Mesendoderm (in vitro differentiated cells): ENCODE measurements around the gene SPI1.

ENCODE experiments used
- DNase-seq: peaks from one replicate; pipeline ENCODE4 v3.0.0; 2013
- H2AK5ac ChIP-seq: 2 replicates; pipeline ENCODE4 v1.6.1; 2013; ENCODE audit warnings: low read length, inconsistent platforms
- H2BK120ac ChIP-seq: 2 replicates; pipeline ENCODE4 v1.6.1; 2013; ENCODE audit warnings: low read depth, mild to moderate bottlenecking, low read length, moderate library complexity, mixed read lengths
- H2BK15ac ChIP-seq: replicated peaks from 2 replicates; pipeline ENCODE4 v1.6.1; 2013; ENCODE audit warnings: low read depth, mild to moderate bottlenecking, moderate library complexity
- H2BK5ac ChIP-seq: 2 replicates; pipeline ENCODE4 v1.6.1; 2013; ENCODE audit warnings: low read length, inconsistent platforms
- H3K18ac ChIP-seq: 2 replicates; pipeline ENCODE4 v1.6.1; 2013; ENCODE audit warnings: mild to moderate bottlenecking, low read length, mixed read lengths
- H3K23ac ChIP-seq: one replicate; pipeline ENCODE4 v1.6.1; 2013; ENCODE audit warnings: low read length
- H3K27ac ChIP-seq: 2 replicates; pipeline ENCODE4 v1.5.1; 2013; ENCODE audit warnings: low read depth, mild to moderate bottlenecking, inconsistent platforms, low read length, moderate library complexity
- H3K27me3 ChIP-seq: 2 replicates; pipeline ENCODE4 v1.6.1; 2013; ENCODE audit warnings: low read length, control low read depth, mild to moderate bottlenecking, inconsistent platforms; ENCODE audit not compliant: insufficient read depth, poor library complexity
- H3K36me3 ChIP-seq: 2 replicates; pipeline ENCODE4 v1.6.1; 2013; ENCODE audit warnings: low read length, inconsistent platforms; ENCODE audit not compliant: control insufficient read depth, insufficient read depth
- H3K4ac ChIP-seq: one replicate; pipeline ENCODE4 v1.6.1; 2013; ENCODE audit warnings: low read depth, mild to moderate bottlenecking, low read length, moderate library complexity
- H3K4me1 ChIP-seq: 2 replicates; pipeline ENCODE4 v1.6.1; 2013; ENCODE audit warnings: low read depth, low read length, inconsistent platforms; ENCODE audit not compliant: control insufficient read depth
- H3K4me2 ChIP-seq: 2 replicates; pipeline ENCODE4 v1.6.1; 2013; ENCODE audit warnings: low read length
- H3K4me3 ChIP-seq: 2 replicates; pipeline ENCODE4 v1.5.1; 2013; ENCODE audit warnings: mild to moderate bottlenecking, low read length
- H3K56ac ChIP-seq: one replicate; pipeline ENCODE4 v1.6.1; 2013; ENCODE audit warnings: low read length
- H3K79me1 ChIP-seq: 2 replicates; pipeline ENCODE4 v1.6.1; 2013; ENCODE audit warnings: low read length, inconsistent platforms
- H3K79me2 ChIP-seq: 2 replicates; pipeline ENCODE4 v1.6.1; 2013; ENCODE audit warnings: mild to moderate bottlenecking, low read length; ENCODE audit not compliant: control insufficient read depth, insufficient read depth
- H3K9ac ChIP-seq: 2 replicates; pipeline ENCODE4 v1.6.1; 2013; ENCODE audit warnings: low read length, inconsistent platforms
- H4K5ac ChIP-seq: one replicate; pipeline ENCODE4 v1.6.1; 2013; ENCODE audit warnings: low read length
- H4K8ac ChIP-seq: one replicate; pipeline ENCODE4 v1.6.1; 2013; ENCODE audit warnings: low read depth, mild to moderate bottlenecking, control low read depth, low read length, moderate library complexity
- WGBS: extraction: QIAGEN DNeasy Blood & Tissue Kit; methylation state at CpG from one replicate; pipeline ENCODE4 v1.1.7; 2013; ENCODE audit warnings: low lambda C conversion rate, missing lambda C conversion rate; ENCODE audit not compliant: insufficient coverage; ENCODE audit errors: extremely low coverage; 5-methylcytosine and 5-hydroxymethylcytosine counted together

The SPI1 gene

DNA sequence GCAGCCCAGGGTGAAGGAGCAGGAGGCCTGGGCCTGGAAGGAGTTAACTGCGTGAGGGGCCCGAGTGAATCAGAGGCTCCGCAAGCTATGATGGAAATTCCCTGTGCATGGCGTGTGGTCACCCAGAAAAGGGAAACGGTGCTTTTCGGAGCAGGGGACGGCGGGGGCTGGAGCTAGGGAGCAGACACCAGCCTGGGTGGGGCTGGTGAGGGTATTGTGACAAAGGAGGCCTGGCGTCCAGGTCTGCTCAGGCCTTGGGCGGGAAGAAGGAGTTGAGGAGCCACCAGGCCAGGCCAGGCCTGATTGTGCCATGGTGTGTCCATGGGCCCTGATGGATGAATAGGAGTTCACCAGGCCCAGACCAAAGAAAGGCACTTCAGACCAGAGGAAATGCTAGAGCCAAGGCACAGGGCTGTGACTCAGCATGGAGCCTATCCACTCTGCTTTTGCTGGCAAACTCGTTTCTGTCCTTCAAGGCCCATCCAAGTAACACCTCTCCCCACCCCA lies 12.8 kb upstream of the SPI1 start:
- Histone ChIP-seq H2BK120ac (no peak overlapping the region), H3K18ac (no peak overlapping the region), H3K4me1 (no peaks in the 10 kb centered on the region), H3K79me1 (no peaks in the 10 kb centered on the region), H3K4me2 (no peak overlapping the region), H3K27ac (no peak overlapping the region), H3K27me3 (no peaks in the 10 kb centered on the region), H3K4me3 (no peak overlapping the region), H3K4ac (no peak overlapping the region), H3K36me3 (no peaks in the 10 kb centered on the region), H2BK15ac (no peak overlapping the region), H3K23ac (no peak overlapping the region), H4K5ac (no peak overlapping the region), H4K8ac (no peak overlapping the region), H3K9ac (no peak overlapping the region), H2BK5ac (no peak overlapping the region), H2AK5ac (no peak overlapping the region), H3K56ac (no peak overlapping the region), H3K79me2 (no peaks in the 10 kb centered on the region)
- no peak for DNase-seq
- no CpG with 5 or more reads among the region's 11 CpGs for WGBS

DNA sequence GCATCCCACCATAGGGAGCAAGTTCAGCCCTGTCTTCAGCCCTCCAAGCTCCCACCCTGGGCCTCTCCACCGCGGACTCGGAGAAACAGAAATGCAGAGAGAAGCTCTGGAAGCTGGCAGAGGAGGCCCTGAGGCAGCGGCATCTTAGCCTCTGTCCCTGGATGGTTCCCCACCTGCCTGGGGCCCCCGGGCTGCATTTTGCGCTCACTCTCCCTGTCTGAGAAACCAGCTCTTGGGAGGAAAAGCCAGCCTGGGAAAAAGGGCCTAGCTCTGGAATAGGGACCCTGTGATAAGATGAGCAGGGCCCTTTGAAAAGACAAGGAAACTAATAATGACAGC lies 12.0 kb upstream of the SPI1 start:
- Histone ChIP-seq H3K23ac (no peak overlapping the region), H3K18ac (no peak overlapping the region), H3K79me2 (no peaks in the 10 kb centered on the region), H3K4me2 (no peak overlapping the region), H4K8ac (no peak overlapping the region), H2BK5ac (no peak overlapping the region), H4K5ac (no peak overlapping the region), H3K27ac (no peak overlapping the region), H2BK120ac (no peak overlapping the region), H2BK15ac (no peak overlapping the region), H3K4me3 (no peak overlapping the region), H3K4me1 (no peaks in the 10 kb centered on the region), H3K9ac (no peak overlapping the region), H3K27me3 (no peaks in the 10 kb centered on the region), H3K56ac (no peak overlapping the region), H3K36me3 (no peaks in the 10 kb centered on the region), H3K4ac (no peak overlapping the region), H3K79me1 (no peaks in the 10 kb centered on the region), H2AK5ac (no peak overlapping the region)
- no CpG with 5 or more reads among the region's 6 CpGs for WGBS
- DNase-seq = no peak

DNA sequence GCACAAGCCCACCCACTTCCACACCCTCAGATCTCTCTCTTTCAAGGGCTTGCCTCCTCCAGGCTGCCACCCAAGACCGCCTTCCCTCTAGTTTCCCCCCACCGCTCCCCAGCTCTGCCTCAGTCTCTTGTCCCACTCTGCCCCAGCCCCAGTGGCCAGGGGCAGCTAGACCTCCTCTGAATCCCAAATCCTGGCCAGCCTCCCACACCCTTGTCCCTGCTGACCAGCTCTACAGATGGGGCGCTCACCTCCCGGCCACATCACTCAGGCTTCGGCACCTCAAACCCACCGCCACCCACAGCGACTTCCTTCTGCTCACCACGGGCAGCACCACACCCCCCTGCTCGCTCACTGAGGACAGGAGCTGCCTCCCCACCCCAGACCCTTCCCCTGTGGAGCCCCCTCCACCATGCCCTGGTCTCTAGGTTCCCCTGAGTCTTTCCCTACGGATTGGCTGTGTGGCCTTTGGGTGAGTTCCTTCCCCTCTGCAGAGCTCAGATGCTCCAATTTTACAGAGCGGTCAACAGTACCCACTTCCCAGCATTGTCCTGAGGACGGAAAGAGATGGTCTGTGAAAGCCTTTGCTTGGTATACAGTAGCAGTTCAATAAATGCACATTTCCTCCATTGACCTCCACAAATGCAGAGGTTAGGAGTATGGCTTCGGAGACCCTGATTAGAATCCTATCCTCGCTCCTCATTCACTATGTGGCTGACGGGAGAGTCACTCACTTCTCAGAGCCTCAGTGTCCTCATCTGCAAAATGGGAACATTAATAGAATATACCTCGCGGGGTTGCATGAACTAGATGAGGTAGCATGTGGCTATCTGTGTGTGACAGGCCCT lies 11.5 kb upstream of the SPI1 start:
- WGBS = no CpG with 5 or more reads among the region's 17 CpGs
- no peak overlapping the region for H3K9ac ChIP-seq
- no peak overlapping the region for H4K8ac ChIP-seq
- no peak overlapping the region for H2BK120ac ChIP-seq
- no peak overlapping the region for H4K5ac ChIP-seq
- no peak overlapping the region for H3K27ac ChIP-seq
- H3K4me2 ChIP-seq = no peak overlapping the region
- H2BK5ac ChIP-seq = no peak overlapping the region
- H3K4me3 ChIP-seq = no peak overlapping the region
- no peak overlapping the region for H3K4ac ChIP-seq
- H3K79me1 ChIP-seq = no peaks in the 10 kb centered on the region
- no peak overlapping the region for H3K18ac ChIP-seq
- no peaks in the 10 kb centered on the region for H3K27me3 ChIP-seq
- H3K23ac ChIP-seq = no peak overlapping the region
- H2BK15ac ChIP-seq = no peak overlapping the region
- no peak overlapping the region for H3K56ac ChIP-seq
- no peak overlapping the region for H2AK5ac ChIP-seq
- DNase-seq = no peak
- no peaks in the 10 kb centered on the region for H3K4me1 ChIP-seq
- H3K79me2 ChIP-seq = no peaks in the 10 kb centered on the region
- no peaks in the 10 kb centered on the region for H3K36me3 ChIP-seq

DNA sequence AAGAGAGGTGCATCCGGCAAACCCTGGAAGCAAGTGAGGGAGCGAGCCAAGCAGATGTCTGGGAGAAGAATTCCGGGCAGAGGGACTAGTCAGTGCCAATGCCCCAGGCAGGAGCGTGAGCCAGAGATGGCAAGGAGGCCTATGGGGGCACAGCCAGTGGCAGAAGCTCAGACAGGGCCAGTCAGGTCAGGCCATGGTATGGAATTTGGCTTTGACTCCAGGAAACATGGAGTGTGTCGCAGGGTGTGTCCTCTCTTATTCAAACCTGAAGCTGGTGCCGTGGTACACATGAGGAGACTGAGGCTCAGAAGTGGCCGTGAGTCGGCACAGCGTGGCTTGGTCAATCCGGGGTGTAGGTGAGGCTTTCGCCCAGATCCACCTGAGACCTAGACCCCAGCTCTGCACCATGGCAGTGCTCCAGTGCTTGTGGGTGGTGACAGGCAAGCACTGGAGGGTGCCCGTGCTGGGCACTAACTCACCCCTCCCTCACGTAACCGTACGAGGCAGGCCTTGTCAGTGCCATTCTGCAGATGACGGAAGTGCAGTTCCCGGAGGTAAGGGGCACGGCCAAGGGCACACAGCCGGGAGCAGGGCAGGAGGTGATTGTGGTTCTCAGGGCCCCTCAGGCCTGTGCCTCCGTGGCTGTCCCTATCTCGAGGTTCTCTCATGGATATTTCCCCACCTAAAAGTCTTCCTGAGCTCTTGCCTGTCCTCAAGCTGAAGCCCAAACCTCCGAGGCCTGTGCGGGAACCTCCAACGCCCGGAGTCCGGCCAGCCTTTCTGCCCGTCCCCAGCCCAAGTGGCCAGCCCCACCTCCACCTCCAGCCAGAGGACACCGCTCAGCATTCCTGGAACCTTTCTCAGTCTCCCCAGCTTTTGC lies 10.6 kb upstream of the SPI1 start:
- no peak overlapping the region for H4K5ac ChIP-seq
- DNase-seq = no peak
- H3K23ac ChIP-seq = no peak overlapping the region
- no peak overlapping the region for H3K4me2 ChIP-seq
- H3K56ac ChIP-seq = no peak overlapping the region
- no peak overlapping the region for H4K8ac ChIP-seq
- H3K4ac ChIP-seq = no peak overlapping the region
- no peaks in the 10 kb centered on the region for H3K79me1 ChIP-seq
- WGBS = no CpG with 5 or more reads among the region's 28 CpGs
- no peak overlapping the region for H2BK15ac ChIP-seq
- H2BK120ac ChIP-seq = no peak overlapping the region
- no peak overlapping the region for H3K9ac ChIP-seq
- H3K4me1 ChIP-seq = no peaks in the 10 kb centered on the region
- no peak overlapping the region for H3K27ac ChIP-seq
- no peak overlapping the region for H2AK5ac ChIP-seq
- no peak overlapping the region for H3K18ac ChIP-seq
- H2BK5ac ChIP-seq = no peak overlapping the region
- H3K36me3 ChIP-seq = no peaks in the 10 kb centered on the region
- no peak overlapping the region for H3K4me3 ChIP-seq
- H3K79me2 ChIP-seq = no peaks in the 10 kb centered on the region
- no peaks in the 10 kb centered on the region for H3K27me3 ChIP-seq

DNA sequence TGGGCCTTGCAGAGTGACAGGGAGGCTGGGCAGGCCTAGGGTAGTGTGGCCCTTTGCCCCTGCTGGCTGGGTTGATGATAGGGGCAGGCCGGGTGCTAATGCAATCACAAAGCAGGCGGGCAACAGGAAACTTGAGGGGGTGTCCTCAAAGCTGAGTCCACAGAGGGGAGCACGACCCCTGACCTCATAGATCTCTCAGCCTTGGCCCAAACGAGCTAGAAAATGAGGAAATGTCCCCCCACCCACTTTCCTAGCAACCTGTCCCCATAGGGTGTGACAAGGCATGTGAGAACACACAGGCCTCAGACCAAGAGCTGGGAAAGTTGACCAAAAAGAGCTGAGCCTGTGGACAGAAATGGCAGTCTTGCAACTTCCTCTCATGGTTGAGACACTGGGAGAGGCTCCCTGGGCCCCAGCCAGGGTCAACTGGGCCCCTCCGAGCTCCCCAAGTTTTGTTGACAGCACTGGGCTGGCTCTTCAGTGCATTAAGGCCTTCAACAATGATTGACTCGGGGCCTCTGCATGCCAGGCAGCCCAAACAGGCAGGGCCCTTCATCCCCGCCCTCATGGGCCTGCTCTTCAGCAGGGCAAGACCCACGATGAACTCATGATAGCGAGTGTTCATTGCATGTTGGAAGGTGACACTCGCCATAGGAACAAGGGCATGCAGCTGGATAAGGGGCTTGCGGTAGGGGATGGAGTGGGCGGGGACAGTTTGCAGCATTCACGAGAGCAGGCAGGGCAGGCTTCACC lies 9.8 kb upstream of the SPI1 start:
- H4K5ac ChIP-seq = no peak overlapping the region
- H2AK5ac ChIP-seq = no peak overlapping the region
- H3K79me1 ChIP-seq = no peaks in the 10 kb centered on the region
- H3K27ac ChIP-seq = no peak overlapping the region
- H3K27me3 ChIP-seq = no peaks in the 10 kb centered on the region
- no peak overlapping the region for H2BK5ac ChIP-seq
- H3K4me1 ChIP-seq = no peaks in the 10 kb centered on the region
- no CpG with 5 or more reads among the region's 13 CpGs for WGBS
- H3K18ac ChIP-seq = no peak overlapping the region
- no peak overlapping the region for H2BK120ac ChIP-seq
- no peak overlapping the region for H3K9ac ChIP-seq
- H2BK15ac ChIP-seq = no peak overlapping the region
- H3K4me3 ChIP-seq = no peak overlapping the region
- no peak overlapping the region for H4K8ac ChIP-seq
- H3K4me2 ChIP-seq = no peak overlapping the region
- H3K4ac ChIP-seq = no peak overlapping the region
- H3K36me3 ChIP-seq = no peaks in the 10 kb centered on the region
- DNase-seq = no peak
- no peak overlapping the region for H3K56ac ChIP-seq
- no peaks in the 10 kb centered on the region for H3K79me2 ChIP-seq
- no peak overlapping the region for H3K23ac ChIP-seq
